Measurements from ENCODE around the gene SDSL.

The SDSL gene

GRCh38 chr12:113477842-113478215 lies 55.6 kb downstream of the SDSL start:
- Histone ChIP-seq H3K36me3 (ENCODE audit: control insufficient read depth in 2 of 2, insufficient read depth in 1 of 2, low read length in 2 of 2) (no peaks in the 10 kb centered on the region), H3K9me3 (ENCODE audit: control insufficient read depth, insufficient read depth, low read depth, low read length) (no peaks in the 10 kb centered on the region), H3K4me3 (ENCODE audit: low read depth, low read length) (no peak overlapping the region), H3K4me1 (ENCODE audit: control insufficient read depth, insufficient read depth, low read length) (no peaks in the 10 kb centered on the region), H3K27ac (ENCODE audit: extremely low read depth, low read depth, low read length) (no peak overlapping the region)
- TF ChIP-seq, protein P1, sequence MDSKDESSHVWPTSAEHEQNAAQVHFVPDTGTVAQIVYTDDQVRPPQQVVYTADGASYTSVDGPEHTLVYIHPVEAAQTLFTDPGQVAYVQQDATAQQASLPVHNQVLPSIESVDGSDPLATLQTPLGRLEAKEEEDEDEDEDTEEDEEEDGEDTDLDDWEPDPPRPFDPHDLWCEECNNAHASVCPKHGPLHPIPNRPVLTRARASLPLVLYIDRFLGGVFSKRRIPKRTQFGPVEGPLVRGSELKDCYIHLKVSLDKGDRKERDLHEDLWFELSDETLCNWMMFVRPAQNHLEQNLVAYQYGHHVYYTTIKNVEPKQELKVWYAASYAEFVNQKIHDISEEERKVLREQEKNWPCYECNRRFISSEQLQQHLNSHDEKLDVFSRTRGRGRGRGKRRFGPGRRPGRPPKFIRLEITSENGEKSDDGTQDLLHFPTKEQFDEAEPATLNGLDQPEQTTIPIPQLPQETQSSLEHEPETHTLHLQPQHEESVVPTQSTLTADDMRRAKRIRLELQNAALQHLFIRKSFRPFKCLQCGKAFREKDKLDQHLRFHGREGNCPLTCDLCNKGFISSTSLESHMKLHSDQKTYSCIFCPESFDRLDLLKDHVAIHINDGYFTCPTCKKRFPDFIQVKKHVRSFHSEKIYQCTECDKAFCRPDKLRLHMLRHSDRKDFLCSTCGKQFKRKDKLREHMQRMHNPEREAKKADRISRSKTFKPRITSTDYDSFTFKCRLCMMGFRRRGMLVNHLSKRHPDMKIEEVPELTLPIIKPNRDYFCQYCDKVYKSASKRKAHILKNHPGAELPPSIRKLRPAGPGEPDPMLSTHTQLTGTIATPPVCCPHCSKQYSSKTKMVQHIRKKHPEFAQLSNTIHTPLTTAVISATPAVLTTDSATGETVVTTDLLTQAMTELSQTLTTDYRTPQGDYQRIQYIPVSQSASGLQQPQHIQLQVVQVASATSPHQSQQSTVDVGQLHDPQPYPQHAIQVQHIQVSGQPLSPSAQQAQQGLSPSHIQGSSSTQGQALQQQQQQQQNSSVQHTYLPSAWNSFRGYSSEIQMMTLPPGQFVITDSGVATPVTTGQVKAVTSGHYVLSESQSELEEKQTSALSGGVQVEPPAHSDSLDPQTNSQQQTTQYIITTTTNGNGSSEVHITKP (tag by site-specific recombination; IDR thresholded peaks at IDR 0.05), result peak; percentile 44; the same call in 1 of the 2 replicates
- TF ChIP-seq ZNF114 (tag by site-specific recombination; IDR thresholded peaks at IDR 0.05), result no peak
- ChIA-PET CTCF (interaction anchor here (0.6 to 1.1 kb wide), 2 partner anchors 9 to 121 kb away, joined by 3 read pairs; no protein-coding TSS in a partner anchor), POLR2A (no interaction called here)

- H3K4me1 ChIP-seq (ENCODE audit: control insufficient read depth, insufficient read depth, low read length), result no peaks in the 10 kb centered on the region
- POLR2A ChIA-PET, result no interaction called here
- TF ChIP-seq ZNF670 (tag by site-specific recombination; IDR thresholded peaks at IDR 0.05; ENCODE audit: low read depth) (no peak), ZNF433 (tag by site-specific recombination; IDR thresholded peaks at IDR 0.05; ENCODE audit: low read depth) (no peak), KLF8 (tag by site-specific recombination; IDR thresholded peaks at IDR 0.05) (no peak), ZNF548 (tag by site-specific recombination; IDR thresholded peaks at IDR 0.05) (no peak), ELK4 (IDR thresholded peaks at IDR 0.05; ENCODE audit: borderline replicate concordance, low read depth, low read length) (no peak), PRDM2 (tag by site-specific recombination; IDR thresholded peaks at IDR 0.05; ENCODE audit: borderline replicate concordance) (no peak), ZNF335 (tag by site-specific recombination; conservative IDR thresholded peaks at IDR 0.05) (no peak), ZNF404 (tag by site-specific recombination; IDR thresholded peaks at IDR 0.05) (no peak), ZNF155 (tag by site-specific recombination; IDR thresholded peaks at IDR 0.05) (no peak), ZNF664 (tag by site-specific recombination; IDR thresholded peaks at IDR 0.05) (no peak), ZNF76 (tag by site-specific recombination; IDR thresholded peaks at IDR 0.05; ENCODE audit: borderline replicate concordance, low read depth) (no peak), ZNF785 (tag by site-specific recombination; IDR thresholded peaks at IDR 0.05) (no peak)
- TF ChIP-seq, protein P1 (tag by site-specific recombination; IDR thresholded peaks at IDR 0.05), result no peak
- TF ChIP-seq, protein P2, sequence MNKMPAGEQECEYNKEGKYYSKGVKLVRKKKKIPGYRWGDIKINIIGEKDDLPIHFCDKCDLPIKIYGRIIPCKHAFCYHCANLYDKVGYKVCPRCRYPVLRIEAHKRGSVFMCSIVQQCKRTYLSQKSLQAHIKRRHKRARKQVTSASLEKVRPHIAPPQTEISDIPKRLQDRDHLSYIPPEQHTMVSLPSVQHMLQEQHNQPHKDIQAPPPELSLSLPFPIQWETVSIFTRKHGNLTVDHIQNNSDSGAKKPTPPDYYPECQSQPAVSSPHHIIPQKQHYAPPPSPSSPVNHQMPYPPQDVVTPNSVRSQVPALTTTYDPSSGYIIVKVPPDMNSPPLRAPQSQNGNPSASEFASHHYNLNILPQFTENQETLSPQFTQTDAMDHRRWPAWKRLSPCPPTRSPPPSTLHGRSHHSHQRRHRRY (tag by site-specific recombination; IDR thresholded peaks at IDR 0.05), result no peak
- H3K27ac ChIP-seq (ENCODE audit: extremely low read depth, low read depth, low read length), result no peak overlapping the region
- no peaks in the 10 kb centered on the region for H3K9me3 ChIP-seq (ENCODE audit: control insufficient read depth, insufficient read depth, low read depth, low read length)
- no peak overlapping the region for H3K4me3 ChIP-seq (ENCODE audit: low read depth, low read length)
- no peaks in the 10 kb centered on the region for H3K36me3 ChIP-seq (ENCODE audit: control insufficient read depth in 2 of 2, insufficient read depth in 1 of 2, low read length in 2 of 2)
- CTCF ChIA-PET, result interaction anchor here (0.6 to 1.1 kb wide), 4 partner anchors 9 to 121 kb away, joined by 3 read pairs; no protein-coding TSS in a partner anchor
Observed at GRCh38 chr12:113478351-113479011, 56.3 kb downstream of the SDSL start.

All from HEK293 (cell line).